Measurements from ENCODE around the gene TNS4.

The TNS4 gene

GRCh38 chr17:40500709-40501108 lies 714 bp downstream of the TNS4 start:
- peaks cover 41% of the 10 kb centered on the region for H3K27me3 Mint-ChIP-seq
- H3K9me3 Mint-ChIP-seq: no peaks in the 10 kb centered on the region
- no peak overlapping the region for H3K4me3 Mint-ChIP-seq
- H3K27ac Mint-ChIP-seq: no peak overlapping the region
- peaks cover 28% of the 10 kb centered on the region for H3K4me1 Mint-ChIP-seq
- DNase-seq: no peak
- peaks cover 1% of the 10 kb centered on the region for H3K36me3 Mint-ChIP-seq
- CTCF ChIA-PET: no interaction called here

- CTCF ChIA-PET: interaction anchor here (1.2 kb wide), 1 partner anchor 24 kb away, joined by 4 read pairs; no protein-coding TSS in a partner anchor
- Mint-ChIP-seq H3K9me3 (no peaks in the 10 kb centered on the region), H3K36me3 (peaks cover 5% of the 10 kb centered on the region), H3K4me3 (no peak overlapping the region), H3K4me1 (peaks cover 23% of the 10 kb centered on the region), H3K27ac (no peak overlapping the region), H3K27me3 (peaks cover 38% of the 10 kb centered on the region)
- DNase-seq: no peak
These were observed 1.2 kb downstream of the TNS4 start for GRCh38 chr17:40500190-40500589.

- CTCF ChIA-PET: interaction anchor here (1.2 kb wide), 1 partner anchor 23 kb away, joined by 4 read pairs; no protein-coding TSS in a partner anchor
- no peak overlapping the region for H3K27ac Mint-ChIP-seq
- H3K36me3 Mint-ChIP-seq: peaks cover 7% of the 10 kb centered on the region
- no peaks in the 10 kb centered on the region for H3K9me3 Mint-ChIP-seq
- H3K4me3 Mint-ChIP-seq: no peak overlapping the region
- peaks cover 21% of the 10 kb centered on the region for H3K4me1 Mint-ChIP-seq
- peaks cover 38% of the 10 kb centered on the region for H3K27me3 Mint-ChIP-seq
- no peak for DNase-seq
These were observed 1.8 kb downstream of the TNS4 start for GRCh38 chr17:40499551-40500189.

GRCh38 chr17:40498281-40499084 lies 2.9 kb downstream of the TNS4 start:
- peaks cover 7% of the 10 kb centered on the region for H3K36me3 Mint-ChIP-seq
- H3K4me1 Mint-ChIP-seq: peaks cover 19% of the 10 kb centered on the region
- H3K27me3 Mint-ChIP-seq: peaks cover 38% of the 10 kb centered on the region
- no peak overlapping the region for H3K4me3 Mint-ChIP-seq
- CTCF ChIA-PET: interaction anchor here (0.7 to 1.6 kb wide), 4 partner anchors 9 to 34 kb away, joined by 3 to 5 read pairs (median 4); no protein-coding TSS in a partner anchor
- no peaks in the 10 kb centered on the region for H3K9me3 Mint-ChIP-seq
- no peak for DNase-seq
- no peak overlapping the region for H3K27ac Mint-ChIP-seq

GRCh38 chr17:40497695-40498094 lies 3.7 kb downstream of the TNS4 start:
- peaks cover 38% of the 10 kb centered on the region for H3K27me3 Mint-ChIP-seq
- H3K4me3 Mint-ChIP-seq: no peak overlapping the region
- H3K9me3 Mint-ChIP-seq: no peaks in the 10 kb centered on the region
- DNase-seq: no peak
- no peak overlapping the region for H3K27ac Mint-ChIP-seq
- CTCF ChIA-PET: interaction anchor here (0.7 to 1.6 kb wide), 4 partner anchors 10 to 35 kb away, joined by 3 to 5 read pairs (median 4); no protein-coding TSS in a partner anchor
- peaks cover 7% of the 10 kb centered on the region for H3K36me3 Mint-ChIP-seq
- peaks cover 25% of the 10 kb centered on the region for H3K4me1 Mint-ChIP-seq

- Mint-ChIP-seq H3K9me3 (no peaks in the 10 kb centered on the region), H3K4me1 (peaks cover 24% of the 10 kb centered on the region), H3K36me3 (peaks cover 7% of the 10 kb centered on the region), H3K27me3 (peaks cover 34% of the 10 kb centered on the region), H3K27ac (no peak overlapping the region), H3K4me3 (no peak overlapping the region)
- CTCF ChIA-PET: interaction anchor here (1.4 to 1.6 kb wide), 2 partner anchors 11 to 36 kb away, joined by 4 to 5 read pairs; no protein-coding TSS in a partner anchor
- no peak for DNase-seq
These were observed 4.6 kb downstream of the TNS4 start for GRCh38 chr17:40496634-40497420.

GRCh38 chr17:40496170-40496569 lies 5.3 kb downstream of the TNS4 start:
- no peak for DNase-seq
- CTCF ChIA-PET: interaction anchor here (1.3 to 1.4 kb wide), 2 partner anchors 12 to 20 kb away, joined by 3 to 6 read pairs; no protein-coding TSS in a partner anchor
- Mint-ChIP-seq H3K27me3 (peaks cover 34% of the 10 kb centered on the region), H3K27ac (no peak overlapping the region), H3K9me3 (no peaks in the 10 kb centered on the region), H3K4me1 (peaks cover 27% of the 10 kb centered on the region), H3K36me3 (peaks cover 7% of the 10 kb centered on the region), H3K4me3 (no peak overlapping the region)

- DNase-seq: no peak
- H3K4me3 Mint-ChIP-seq: no peak overlapping the region
- H3K27ac Mint-ChIP-seq: no peak overlapping the region
- H3K36me3 Mint-ChIP-seq: peaks cover 11% of the 10 kb centered on the region
- CTCF ChIA-PET: interaction anchor here (1.3 to 1.4 kb wide), 2 partner anchors 13 to 19 kb away, joined by 3 to 6 read pairs; no protein-coding TSS in a partner anchor
- H3K9me3 Mint-ChIP-seq: no peaks in the 10 kb centered on the region
- H3K4me1 Mint-ChIP-seq: peaks cover 37% of the 10 kb centered on the region
- peaks cover 25% of the 10 kb centered on the region for H3K27me3 Mint-ChIP-seq
These were observed 6.3 kb downstream of the TNS4 start for GRCh38 chr17:40495140-40495539.

GRCh38 chr17:40493697-40494096 lies 7.7 kb downstream of the TNS4 start:
- H3K36me3 Mint-ChIP-seq: peaks cover 11% of the 10 kb centered on the region
- no peaks in the 10 kb centered on the region for H3K9me3 Mint-ChIP-seq
- CTCF ChIA-PET: interaction anchor here (1.1 to 1.5 kb wide), 2 partner anchors 39 to 43 kb away, joined by 3 read pairs; no protein-coding TSS in a partner anchor
- H3K4me3 Mint-ChIP-seq: no peak overlapping the region
- H3K27ac Mint-ChIP-seq: no peak overlapping the region
- no peak for DNase-seq
- peaks cover 13% of the 10 kb centered on the region for H3K27me3 Mint-ChIP-seq
- H3K4me1 Mint-ChIP-seq: peaks cover 49% of the 10 kb centered on the region

- Mint-ChIP-seq H3K27ac (peak overlapping the region; percentile 94), H3K4me3 (peak overlapping the region; percentile 64), H3K27me3 (peaks cover 7% of the 10 kb centered on the region), H3K9me3 (no peaks in the 10 kb centered on the region), H3K4me1 (peaks cover 61% of the 10 kb centered on the region), H3K36me3 (peaks cover 11% of the 10 kb centered on the region)
- CTCF ChIA-PET: interaction anchor here (0.7 to 2.6 kb wide), 3 partner anchors 26 to 60 kb away, joined by 3 to 16 read pairs (median 7); no protein-coding TSS in a partner anchor
- no peak for DNase-seq
These were observed 9.9 kb downstream of the TNS4 start for GRCh38 chr17:40491486-40491885.

GRCh38 chr17:40490982-40491381 lies 10.4 kb downstream of the TNS4 start:
- H3K4me1 Mint-ChIP-seq: peaks cover 66% of the 10 kb centered on the region
- CTCF ChIA-PET: interaction anchor here (0.7 to 2.6 kb wide), 6 partner anchors 15 to 59 kb away, joined by 3 to 16 read pairs (median 6); no protein-coding TSS in a partner anchor
- H3K27me3 Mint-ChIP-seq: peaks cover 3% of the 10 kb centered on the region
- no peak for DNase-seq
- H3K27ac Mint-ChIP-seq: peak overlapping the region; percentile 94
- peak overlapping the region; percentile 64 for H3K4me3 Mint-ChIP-seq
- H3K36me3 Mint-ChIP-seq: peaks cover 11% of the 10 kb centered on the region
- H3K9me3 Mint-ChIP-seq: no peaks in the 10 kb centered on the region

GRCh38 chr17:40490289-40490853 lies 11.1 kb downstream of the TNS4 start:
- Mint-ChIP-seq H3K27me3 (no peaks in the 10 kb centered on the region), H3K4me3 (peak overlapping the region; percentile 64), H3K9me3 (no peaks in the 10 kb centered on the region), H3K4me1 (peaks cover 72% of the 10 kb centered on the region), H3K27ac (peak overlapping the region; percentile 94), H3K36me3 (peaks cover 7% of the 10 kb centered on the region)
- DNase-seq: peak; percentile 70
- CTCF ChIA-PET: interaction anchor here (0.8 to 2.6 kb wide), 6 partner anchors 14 to 46 kb away, joined by 3 to 16 read pairs (median 6); no protein-coding TSS in a partner anchor

- Mint-ChIP-seq H3K27ac (peak overlapping the region; percentile 76), H3K36me3 (peaks cover 5% of the 10 kb centered on the region), H3K27me3 (no peaks in the 10 kb centered on the region), H3K4me1 (peaks cover 95% of the 10 kb centered on the region), H3K4me3 (no peak overlapping the region), H3K9me3 (no peaks in the 10 kb centered on the region)
- DNase-seq: no peak
- CTCF ChIA-PET: interaction anchor here (1.1 to 1.8 kb wide), 3 partner anchors 12 to 75 kb away, joined by 3 to 13 read pairs (median 13); no protein-coding TSS in a partner anchor
These were observed 13.9 kb downstream of the TNS4 start for GRCh38 chr17:40487371-40488020.
